HFFc6 (cell line): Measurements from ENCODE around the gene HBQ1. TPM values are rescaled to one million over a fixed set of nuclear protein-coding genes. Genes with fewer than 3 reads are reported as not detected.

ENCODE experiments used
- DNase-seq: peaks from one replicate; pipeline ENCODE4 v3.0.0-alpha.2; 2018
- H3K27ac Mint-ChIP-seq: 2 replicates; pipeline ENCODE4 v1.8.0; 2020; ENCODE audit warnings: mild to moderate bottlenecking, mixed read lengths
- H3K27me3 Mint-ChIP-seq: 2 replicates; pipeline ENCODE4 v1.8.0; 2021; ENCODE audit warnings: mild to moderate bottlenecking, moderate library complexity, mixed read lengths; ENCODE audit not compliant: insufficient read depth
- H3K36me3 Mint-ChIP-seq: 2 replicates; pipeline ENCODE4 v1.8.0; 2021; ENCODE audit warnings: low read depth, mixed read lengths
- H3K4me1 Mint-ChIP-seq: 2 replicates; pipeline ENCODE4 v1.8.0; 2020; ENCODE audit warnings: low read depth, mixed read lengths
- H3K4me3 Mint-ChIP-seq: 2 replicates; pipeline ENCODE4 v1.8.0; 2020; ENCODE audit warnings: mild to moderate bottlenecking, moderate library complexity, mixed read lengths
- H3K9me3 Mint-ChIP-seq: 2 replicates; pipeline ENCODE4 v1.8.0; 2020; ENCODE audit warnings: mild to moderate bottlenecking, mixed read lengths
- total RNA-seq, 6 experiments: library from RNA; stranded (reverse); fragmentation: NEBNext Ultra II Directional; extraction: Animal tissue kit (Norgen Biotek cat#: 25700); gene quantifications; 2 replicates in 1 of 6; 3 replicates in 5 of 6; pipeline ENCODE4 v1.2.3, GENCODE V29; 2021
- TF ChIP-seq, protein P1 (sequence below): fragments of 200-600 bp; sonication (generic); IDR thresholded peaks from 2 replicates; pipeline ENCODE4 v1.5.0; 2021; ENCODE audit warnings: antibody characterized with exemption, mild to moderate bottlenecking

The HBQ1 gene
- total RNA-seq, 6 experiments from 2014 or later: 0.47 TPM; not detected in 5

GRCh38 chr16:181565-182021 is 1.3 kb downstream of the HBQ1 start:
- H3K4me3 Mint-ChIP-seq: peak overlapping the region; percentile 24; the same call in 1 of the 2 replicates
- DNase-seq: no peak
- no peak overlapping the region for H3K27ac Mint-ChIP-seq
- TF ChIP-seq, protein P1, sequence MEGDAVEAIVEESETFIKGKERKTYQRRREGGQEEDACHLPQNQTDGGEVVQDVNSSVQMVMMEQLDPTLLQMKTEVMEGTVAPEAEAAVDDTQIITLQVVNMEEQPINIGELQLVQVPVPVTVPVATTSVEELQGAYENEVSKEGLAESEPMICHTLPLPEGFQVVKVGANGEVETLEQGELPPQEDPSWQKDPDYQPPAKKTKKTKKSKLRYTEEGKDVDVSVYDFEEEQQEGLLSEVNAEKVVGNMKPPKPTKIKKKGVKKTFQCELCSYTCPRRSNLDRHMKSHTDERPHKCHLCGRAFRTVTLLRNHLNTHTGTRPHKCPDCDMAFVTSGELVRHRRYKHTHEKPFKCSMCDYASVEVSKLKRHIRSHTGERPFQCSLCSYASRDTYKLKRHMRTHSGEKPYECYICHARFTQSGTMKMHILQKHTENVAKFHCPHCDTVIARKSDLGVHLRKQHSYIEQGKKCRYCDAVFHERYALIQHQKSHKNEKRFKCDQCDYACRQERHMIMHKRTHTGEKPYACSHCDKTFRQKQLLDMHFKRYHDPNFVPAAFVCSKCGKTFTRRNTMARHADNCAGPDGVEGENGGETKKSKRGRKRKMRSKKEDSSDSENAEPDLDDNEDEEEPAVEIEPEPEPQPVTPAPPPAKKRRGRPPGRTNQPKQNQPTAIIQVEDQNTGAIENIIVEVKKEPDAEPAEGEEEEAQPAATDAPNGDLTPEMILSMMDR: peak; percentile 99
- H3K4me1 Mint-ChIP-seq: peaks cover 5% of the 10 kb centered on the region; the same call in 1 of the 2 replicates
- H3K27me3 Mint-ChIP-seq: peaks cover 12% of the 10 kb centered on the region
- H3K9me3 Mint-ChIP-seq: no peaks in the 10 kb centered on the region
- 0 out of 2 replicates have a peak, but pooled peaks cover 4% of the 10 kb centered on the region for H3K36me3 Mint-ChIP-seq

DNA sequence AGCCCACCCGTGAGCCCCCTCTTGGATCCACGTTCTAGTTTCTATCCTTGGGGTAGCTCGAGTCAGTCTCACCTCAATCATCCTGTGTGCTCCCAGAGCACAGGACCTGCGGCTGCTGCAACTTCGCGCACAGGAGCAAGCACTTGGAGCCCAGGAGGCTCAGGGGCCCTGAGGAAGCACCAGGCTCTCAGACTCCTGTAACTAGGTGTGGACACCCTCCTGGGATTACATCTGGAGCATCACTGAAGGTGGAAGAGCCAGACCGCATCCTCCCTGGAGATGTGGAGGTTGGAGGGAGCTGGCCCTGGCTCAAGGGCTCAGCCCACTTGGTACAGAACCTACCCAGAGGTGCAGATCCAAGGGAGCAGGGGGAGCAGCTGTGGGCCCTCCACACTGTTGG is 2.7 kb downstream of the HBQ1 start:
- Mint-ChIP-seq H3K9me3 (no peaks in the 10 kb centered on the region), H3K36me3 (peaks cover 8% of the 10 kb centered on the region; the same call in 1 of the 2 replicates), H3K4me3 (no peak overlapping the region), H3K27me3 (peaks cover 6% of the 10 kb centered on the region), H3K4me1 (no peaks in the 10 kb centered on the region), H3K27ac (no peak overlapping the region)
- TF ChIP-seq, protein P1: no peak
- no peak for DNase-seq

DNA sequence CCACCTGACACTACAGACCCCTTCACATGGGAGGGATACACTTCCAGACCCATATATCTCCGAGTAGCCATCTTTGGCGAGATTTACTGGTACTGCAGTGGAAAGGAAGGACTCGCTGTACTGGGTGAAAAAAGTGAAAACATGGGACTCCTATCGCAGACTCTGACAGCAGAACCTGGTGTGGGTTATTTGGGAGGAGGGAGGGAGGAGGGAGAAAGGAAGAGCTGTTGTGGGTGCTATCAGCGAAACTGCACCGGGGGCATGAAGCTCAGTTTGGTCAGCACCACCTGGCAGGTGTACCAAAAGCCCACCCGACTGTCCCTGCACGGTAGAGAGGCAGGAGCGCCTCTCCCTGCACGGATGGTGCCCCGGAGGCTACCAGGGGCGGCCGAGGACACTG is 5.0 kb downstream of the HBQ1 start:
- H3K27me3 Mint-ChIP-seq: peaks cover 2% of the 10 kb centered on the region; the same call in 1 of the 2 replicates
- H3K4me3 Mint-ChIP-seq: no peak overlapping the region
- no peaks in the 10 kb centered on the region for H3K4me1 Mint-ChIP-seq
- H3K9me3 Mint-ChIP-seq: no peaks in the 10 kb centered on the region
- H3K36me3 Mint-ChIP-seq: peaks cover 21% of the 10 kb centered on the region; the same call in 1 of the 2 replicates
- DNase-seq: no peak
- TF ChIP-seq, protein P1: no peak
- no peak overlapping the region for H3K27ac Mint-ChIP-seq

DNA sequence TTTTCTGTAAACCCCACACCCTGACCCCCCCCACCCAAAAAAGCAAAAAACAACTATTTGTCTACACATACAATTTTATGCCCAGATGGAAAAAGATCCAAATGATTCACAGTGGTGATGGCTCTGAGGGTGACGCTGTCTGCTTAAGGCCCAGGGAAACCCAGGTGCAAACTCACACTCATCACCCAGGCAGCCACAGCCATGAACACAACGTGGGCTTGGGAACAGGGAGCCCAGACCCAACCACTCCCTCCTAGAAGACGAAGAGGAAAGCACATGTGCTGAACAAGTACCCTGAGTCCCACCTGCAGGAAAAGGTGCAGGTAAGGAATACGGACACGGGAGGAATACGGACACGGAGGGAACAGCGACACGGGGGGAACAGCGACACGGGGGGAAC is 5.4 kb downstream of the HBQ1 start:
- Mint-ChIP-seq H3K27me3 (peaks cover 2% of the 10 kb centered on the region; the same call in 1 of the 2 replicates), H3K4me3 (no peak overlapping the region), H3K27ac (no peak overlapping the region), H3K4me1 (no peaks in the 10 kb centered on the region), H3K9me3 (no peaks in the 10 kb centered on the region), H3K36me3 (peaks cover 21% of the 10 kb centered on the region; the same call in 1 of the 2 replicates)
- no peak for DNase-seq
- TF ChIP-seq, protein P1: no peak

DNA sequence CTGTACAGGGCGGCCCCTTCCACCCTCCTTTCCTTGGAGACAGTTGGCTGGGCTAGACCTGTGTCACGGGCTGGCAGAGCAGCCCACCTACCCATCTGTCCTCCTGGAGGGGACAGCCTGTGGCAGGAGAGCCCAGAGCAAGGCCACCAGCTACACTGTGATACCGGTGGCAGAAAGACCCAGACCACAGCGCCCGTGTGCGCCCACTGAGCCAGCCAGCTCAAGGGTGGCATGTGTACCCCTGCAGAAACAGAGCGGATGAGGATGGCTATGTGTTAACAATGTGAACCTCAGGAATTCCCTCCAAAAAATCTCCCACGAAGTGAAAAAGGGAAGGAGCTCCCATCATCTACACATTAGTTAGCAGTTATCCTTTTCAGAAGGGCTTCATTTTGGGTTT is 7.1 kb downstream of the HBQ1 start:
- Mint-ChIP-seq H3K4me3 (no peak overlapping the region), H3K27ac (no peak overlapping the region), H3K27me3 (peaks cover 3% of the 10 kb centered on the region; the same call in 1 of the 2 replicates), H3K9me3 (no peaks in the 10 kb centered on the region), H3K36me3 (peaks cover 21% of the 10 kb centered on the region; the same call in 1 of the 2 replicates), H3K4me1 (0 out of 2 replicates have a peak, but pooled peaks cover 6% of the 10 kb centered on the region)
- TF ChIP-seq, protein P1: no peak
- DNase-seq: no peak
